Upper lobe of right lung (tissue), 1 donor: ENCODE results near the gene COL1A1. TPM values are rescaled to one million over a fixed set of nuclear protein-coding genes. Genes with fewer than 3 reads are reported as not detected.

Source experiments
- ATAC-seq: fragments of 200-7000 bp; cut with Tn5 transposase; one replicate; pipeline ENCODE4 v1.9.1; 2020; ENCODE audit warnings: mild to moderate bottlenecking, moderate library complexity
- DNase-seq: peaks from one replicate; pipeline ENCODE4 v3.0.0-alpha.2; 2020
- H3K27ac ChIP-seq: fragments of 200-600 bp; one replicate; pipeline ENCODE4 v1.8.0; 2022
- H3K27me3 ChIP-seq: fragments of 200-600 bp; one replicate; pipeline ENCODE4 v1.8.0; 2022; ENCODE audit warnings: mild to moderate bottlenecking
- H3K36me3 ChIP-seq: fragments of 200-600 bp; one replicate; pipeline ENCODE4 v1.8.0; 2022
- H3K4me1 ChIP-seq: fragments of 200-600 bp; one replicate; pipeline ENCODE4 v1.8.0; 2022
- H3K4me3 ChIP-seq: fragments of 200-600 bp; one replicate; pipeline ENCODE4 v1.8.0; 2022; ENCODE audit warnings: mild to moderate bottlenecking
- H3K9me3 ChIP-seq: fragments of 200-600 bp; one replicate; pipeline ENCODE4 v1.8.0; 2022
- intact Hi-C: fragments of 100-400 bp; cut with DNase I; formaldehyde crosslinking; loops from one replicate; pipeline ENCODE4 v1.11.0; 2022
- total RNA-seq: library from RNA; stranded (reverse); fragmentation: NEBNext Ultra II Directional; extraction: Animal tissue kit (Norgen Biotek cat#: 25700); gene quantifications from one replicate; pipeline ENCODE4 v1.2.1, GENCODE V29; 2021
- TF ChIP-seq, protein P1 (sequence below): fragments of 200-600 bp; IDR thresholded peaks from one replicate; pipeline ENCODE4 v1.8.0; 2022; ENCODE audit warnings: antibody characterized with exemption
- donor health status: DM: no; HTN: yes; CAD: no; lungs with severe emphysema.

Gene COL1A1
- total RNA-seq, 1 donor from 2014 or later = 154 TPM

DNA sequence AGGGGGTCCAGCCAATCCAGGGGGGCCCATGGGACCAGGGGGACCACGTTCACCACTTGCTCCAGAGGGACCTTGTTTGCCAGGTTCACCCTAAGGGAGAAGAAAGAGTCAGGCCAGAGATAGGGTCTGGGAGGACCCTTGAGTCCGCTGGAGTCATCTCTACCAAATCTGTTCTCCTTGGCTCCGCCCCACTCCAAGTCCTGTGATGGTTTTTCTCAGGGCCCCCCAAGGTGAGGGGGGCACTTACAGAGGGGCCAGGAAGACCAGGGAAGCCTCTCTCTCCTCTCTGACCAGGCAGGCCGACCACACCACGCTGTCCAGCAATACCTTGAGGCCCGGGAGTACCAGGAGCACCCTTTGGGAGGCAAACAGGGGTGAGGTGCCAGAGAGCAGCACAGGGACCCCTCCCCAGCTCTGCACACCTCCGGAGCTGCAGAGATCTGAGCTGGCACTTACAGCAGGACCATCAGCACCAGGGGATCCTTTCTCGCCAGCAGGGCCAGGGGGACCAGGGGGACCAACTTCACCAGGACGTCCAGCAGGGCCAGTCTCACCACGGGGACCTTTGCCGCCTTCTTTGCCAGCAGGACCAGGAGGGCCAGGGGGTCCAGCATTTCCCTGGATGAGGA lies 12.4 kb downstream of the COL1A1 start:
- Histone ChIP-seq H3K27me3 (no peaks in the 10 kb centered on the region), H3K36me3 (peaks cover 62% of the 10 kb centered on the region), H3K4me3 (no peak overlapping the region), H3K9me3 (no peaks in the 10 kb centered on the region), H3K27ac (no peak overlapping the region), H3K4me1 (peaks cover 6% of the 10 kb centered on the region)
- TF ChIP-seq, protein P1, sequence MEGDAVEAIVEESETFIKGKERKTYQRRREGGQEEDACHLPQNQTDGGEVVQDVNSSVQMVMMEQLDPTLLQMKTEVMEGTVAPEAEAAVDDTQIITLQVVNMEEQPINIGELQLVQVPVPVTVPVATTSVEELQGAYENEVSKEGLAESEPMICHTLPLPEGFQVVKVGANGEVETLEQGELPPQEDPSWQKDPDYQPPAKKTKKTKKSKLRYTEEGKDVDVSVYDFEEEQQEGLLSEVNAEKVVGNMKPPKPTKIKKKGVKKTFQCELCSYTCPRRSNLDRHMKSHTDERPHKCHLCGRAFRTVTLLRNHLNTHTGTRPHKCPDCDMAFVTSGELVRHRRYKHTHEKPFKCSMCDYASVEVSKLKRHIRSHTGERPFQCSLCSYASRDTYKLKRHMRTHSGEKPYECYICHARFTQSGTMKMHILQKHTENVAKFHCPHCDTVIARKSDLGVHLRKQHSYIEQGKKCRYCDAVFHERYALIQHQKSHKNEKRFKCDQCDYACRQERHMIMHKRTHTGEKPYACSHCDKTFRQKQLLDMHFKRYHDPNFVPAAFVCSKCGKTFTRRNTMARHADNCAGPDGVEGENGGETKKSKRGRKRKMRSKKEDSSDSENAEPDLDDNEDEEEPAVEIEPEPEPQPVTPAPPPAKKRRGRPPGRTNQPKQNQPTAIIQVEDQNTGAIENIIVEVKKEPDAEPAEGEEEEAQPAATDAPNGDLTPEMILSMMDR = no peak
- intact Hi-C loops = no loop called here
- no peak for DNase-seq
- ATAC-seq = no peak

DNA sequence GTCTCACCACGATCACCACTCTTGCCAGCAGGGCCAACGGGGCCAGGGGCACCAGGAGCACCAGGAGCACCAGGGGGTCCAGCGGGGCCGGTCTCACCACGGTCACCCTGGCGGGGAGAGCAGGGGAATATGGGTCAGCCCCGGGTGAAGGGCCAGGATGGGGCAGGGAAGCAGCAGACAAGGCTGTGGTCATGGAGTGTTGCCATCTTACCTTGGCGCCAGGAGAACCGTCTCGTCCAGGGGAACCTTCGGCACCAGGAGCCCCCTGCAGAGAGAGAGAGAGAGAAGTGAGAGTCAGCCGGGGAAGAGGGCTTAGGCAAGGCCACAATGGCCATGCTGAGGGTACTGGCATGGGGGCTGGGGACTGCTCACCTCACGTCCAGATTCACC lies 12.9 kb downstream of the COL1A1 start:
- Histone ChIP-seq H3K27me3 (no peaks in the 10 kb centered on the region), H3K27ac (no peak overlapping the region), H3K9me3 (no peaks in the 10 kb centered on the region), H3K36me3 (peaks cover 57% of the 10 kb centered on the region), H3K4me1 (peaks cover 6% of the 10 kb centered on the region), H3K4me3 (no peak overlapping the region)
- TF ChIP-seq, protein P1 = no peak
- intact Hi-C loops = no loop called here
- DNase-seq (no peak), ATAC-seq (no peak)

DNA sequence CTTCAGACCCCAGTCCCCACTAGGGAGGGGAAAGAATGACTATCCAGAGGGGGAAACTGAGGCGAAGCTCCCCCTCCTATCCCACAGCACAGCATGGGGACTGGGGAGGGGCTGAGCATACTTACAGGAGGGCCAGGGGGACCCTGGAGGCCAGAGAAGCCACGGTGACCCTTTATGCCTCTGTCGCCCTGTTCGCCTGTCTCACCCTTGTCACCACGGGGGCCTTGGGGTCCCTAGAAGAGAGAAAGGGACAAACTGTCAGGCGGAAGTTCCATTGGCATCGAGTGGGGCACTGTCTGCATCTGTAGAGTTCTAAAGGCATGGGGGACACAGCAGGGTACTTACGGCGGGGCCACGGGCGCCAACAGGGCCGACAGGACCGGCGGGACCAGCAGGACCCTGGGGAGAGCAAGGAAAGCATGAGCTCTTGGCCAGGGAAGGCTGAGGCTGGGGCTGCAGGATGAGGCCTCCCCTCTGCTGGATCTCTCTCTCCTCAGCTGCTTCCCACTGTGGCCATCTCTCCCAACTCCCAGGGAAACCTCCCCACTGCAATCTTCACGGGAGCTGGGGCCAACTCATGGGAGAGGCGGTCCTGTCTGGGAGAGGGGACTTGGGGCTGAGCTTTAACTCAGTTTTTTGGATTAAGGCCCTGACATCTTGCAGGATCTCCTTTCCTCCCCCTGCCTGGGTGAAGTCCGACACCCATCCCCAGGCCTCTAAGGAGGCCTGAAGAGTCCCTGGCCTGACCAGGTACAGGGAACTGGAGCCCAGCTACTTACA lies 13.5 kb downstream of the COL1A1 start:
- no peak for DNase-seq
- ATAC-seq = no peak
- intact Hi-C loops = no loop called here
- TF ChIP-seq, protein P1 = no peak
- Histone ChIP-seq H3K27me3 (no peaks in the 10 kb centered on the region), H3K27ac (no peak overlapping the region), H3K36me3 (peaks cover 53% of the 10 kb centered on the region), H3K4me1 (peaks cover 6% of the 10 kb centered on the region), H3K4me3 (no peak overlapping the region), H3K9me3 (no peaks in the 10 kb centered on the region)

DNA sequence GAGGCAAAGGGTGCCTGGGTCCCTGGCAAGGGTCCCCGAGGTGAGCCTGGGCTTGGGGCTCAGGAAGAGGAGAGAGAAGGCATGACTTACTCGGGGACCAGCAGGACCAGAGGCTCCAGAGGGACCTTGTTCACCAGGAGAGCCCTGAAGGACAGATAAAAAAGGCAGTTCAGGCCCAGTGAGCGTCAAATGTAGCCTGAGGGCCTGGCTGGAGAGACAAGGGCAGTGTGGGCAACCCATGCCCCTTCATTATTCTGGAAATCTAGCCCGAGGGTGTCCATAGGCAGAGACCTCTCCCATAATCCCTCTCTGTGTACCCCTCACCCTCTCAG lies 14.1 kb downstream of the COL1A1 start:
- no peak for ATAC-seq
- Histone ChIP-seq H3K4me1 (peaks cover 6% of the 10 kb centered on the region), H3K9me3 (no peaks in the 10 kb centered on the region), H3K27me3 (no peaks in the 10 kb centered on the region), H3K36me3 (peaks cover 47% of the 10 kb centered on the region), H3K4me3 (no peak overlapping the region), H3K27ac (no peak overlapping the region)
- no peak for DNase-seq
- TF ChIP-seq, protein P1 = no peak
- intact Hi-C loops = no loop called here

DNA sequence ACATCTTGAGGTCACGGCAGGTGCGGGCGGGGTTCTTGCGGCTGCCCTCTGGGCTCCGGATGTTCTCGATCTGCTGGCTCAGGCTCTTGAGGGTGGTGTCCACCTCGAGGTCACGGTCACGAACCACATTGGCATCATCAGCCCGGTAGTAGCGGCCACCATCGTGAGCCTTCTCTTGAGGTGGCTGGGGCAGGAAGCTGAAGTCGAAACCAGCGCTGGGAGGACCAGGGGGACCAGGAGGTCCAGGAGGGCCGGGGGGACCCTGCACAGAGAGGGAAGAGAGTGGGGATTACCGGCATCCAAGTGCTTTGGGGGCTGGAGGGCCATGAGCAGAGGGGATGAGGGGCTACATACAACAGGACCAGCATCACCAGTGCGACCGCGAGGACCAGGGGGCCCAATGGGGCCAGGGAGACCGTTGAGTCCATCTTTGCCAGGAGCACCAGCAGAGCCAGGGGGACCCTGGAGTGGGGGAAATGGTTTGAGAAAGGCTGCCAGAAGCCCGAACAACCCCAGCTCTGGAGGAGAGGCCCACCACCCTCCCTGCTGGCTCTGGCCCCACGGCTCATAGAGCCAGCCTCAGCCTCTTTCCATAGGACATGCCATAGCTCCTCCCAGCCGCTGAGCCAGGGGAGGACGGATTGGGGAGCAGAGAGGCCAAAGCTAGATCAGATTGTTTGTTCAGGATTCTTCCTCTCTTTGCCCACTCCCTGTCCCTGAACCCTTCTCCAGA lies 14.6 kb downstream of the COL1A1 start:
- peaks cover 42% of the 10 kb centered on the region for H3K36me3 ChIP-seq
- no peak overlapping the region for H3K27ac ChIP-seq
- peaks cover 6% of the 10 kb centered on the region for H3K4me1 ChIP-seq
- TF ChIP-seq, protein P1 = no peak
- H3K4me3 ChIP-seq = no peak overlapping the region
- DNase-seq = no peak
- intact Hi-C loops = no loop called here
- no peaks in the 10 kb centered on the region for H3K27me3 ChIP-seq
- H3K9me3 ChIP-seq = no peaks in the 10 kb centered on the region
- ATAC-seq = no peak
